ENCODE data around the gene TAS1R3. TPM values are rescaled to one million over a fixed set of nuclear protein-coding genes. Genes with fewer than 3 reads are reported as not detected.
A peak's percentile ranks its signal among the peaks of the same experiment; 100 is the strongest.

Gene TAS1R3
- total RNA-seq, 1 donor from 2014 or later = 0.32 TPM

DNA sequence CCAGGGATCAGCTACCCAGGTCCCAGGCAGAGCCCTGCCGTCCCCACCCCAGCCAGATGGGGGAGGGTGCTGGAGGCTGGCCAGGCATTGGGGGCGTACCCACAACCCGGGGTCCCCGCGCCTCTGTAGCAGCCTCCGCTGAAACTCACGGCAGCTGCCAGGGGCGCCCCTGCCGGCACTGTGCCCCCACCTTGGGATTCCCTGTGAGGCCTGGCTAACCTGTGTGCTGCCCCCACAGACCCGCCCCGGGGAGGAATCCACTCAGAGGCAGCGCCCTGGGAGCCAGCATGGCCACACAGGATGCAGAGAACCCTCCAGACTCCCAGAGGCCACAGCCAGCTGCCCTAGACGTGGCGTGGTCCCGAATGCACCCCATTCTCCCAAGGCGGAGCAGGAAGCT is 14.3 kb downstream of the TAS1R3 start:
- Mint-ChIP-seq H3K27me3 (ENCODE audit: low read depth) (no peaks in the 10 kb centered on the region), H3K9me3 (no peaks in the 10 kb centered on the region), H3K4me3 (ENCODE audit: low read depth) (no peak overlapping the region), H3K27ac (no peak overlapping the region), H3K36me3 (ENCODE audit: low read depth) (peaks cover 13% of the 10 kb centered on the region), H3K4me1 (ENCODE audit: low read depth) (peaks cover 5% of the 10 kb centered on the region)
- DNase-seq (ENCODE audit: low spot score) = no peak
- intact Hi-C loops (cut with micrococcal nuclease) = no loop called here

DNA sequence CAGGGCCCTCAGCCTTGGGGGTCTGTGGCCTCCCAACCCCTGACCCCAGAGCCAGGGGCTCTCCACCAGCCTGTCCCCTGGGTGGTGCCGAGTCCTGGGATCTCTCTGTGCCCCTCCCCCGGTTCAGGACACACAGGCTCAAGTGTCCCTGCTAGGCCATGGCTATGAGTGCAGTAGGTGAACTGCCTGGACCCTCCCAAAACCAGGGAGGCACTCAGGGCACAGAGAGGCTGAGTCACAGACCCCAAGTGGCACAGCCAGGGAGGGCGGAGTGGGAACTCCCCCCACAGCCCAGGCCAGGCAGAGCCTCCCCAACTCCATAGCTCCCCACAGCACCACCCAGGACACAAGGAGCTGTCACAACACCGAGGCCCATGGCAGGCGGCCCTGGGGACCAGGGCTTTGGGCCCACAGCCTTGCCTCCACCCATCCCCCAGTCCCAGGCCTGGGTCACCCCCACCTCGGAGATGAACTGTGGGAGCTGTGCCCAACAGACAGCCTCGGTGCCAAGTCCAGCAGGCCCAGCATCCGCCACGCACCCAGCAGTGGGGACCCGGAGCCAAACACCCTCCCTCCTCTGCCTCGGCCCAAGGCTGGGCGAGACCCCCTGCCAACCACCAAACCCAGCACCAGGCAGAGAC is 14.9 kb downstream of the TAS1R3 start:
- H3K36me3 Mint-ChIP-seq (ENCODE audit: low read depth) = peaks cover 7% of the 10 kb centered on the region
- DNase-seq (ENCODE audit: low spot score) = no peak
- H3K27ac Mint-ChIP-seq = no peak overlapping the region
- no peaks in the 10 kb centered on the region for H3K9me3 Mint-ChIP-seq
- no peaks in the 10 kb centered on the region for H3K27me3 Mint-ChIP-seq (ENCODE audit: low read depth)
- intact Hi-C loops (cut with micrococcal nuclease) = no loop called here
- H3K4me3 Mint-ChIP-seq (ENCODE audit: low read depth) = no peak overlapping the region
- H3K4me1 Mint-ChIP-seq (ENCODE audit: low read depth) = peaks cover 5% of the 10 kb centered on the region

DNA sequence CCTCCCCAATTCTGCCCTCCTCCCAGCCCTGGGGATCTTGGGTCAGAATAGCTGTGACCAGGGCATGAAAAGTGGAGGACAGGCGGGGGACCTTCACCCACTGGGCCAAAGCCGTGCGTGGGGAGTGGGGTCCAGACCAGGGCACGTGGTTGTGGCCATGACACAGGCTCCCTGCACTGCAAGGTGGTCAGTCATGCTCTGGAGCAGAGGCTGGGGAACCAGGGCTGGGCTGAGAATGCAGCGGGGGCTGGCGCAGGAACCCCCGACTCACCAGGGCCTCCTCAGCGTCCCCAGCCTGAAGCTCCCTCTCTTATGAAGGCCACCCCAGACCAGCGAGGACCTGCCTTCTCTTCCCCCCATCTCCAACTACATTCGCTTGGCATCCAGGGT is 15.4 kb downstream of the TAS1R3 start:
- Mint-ChIP-seq H3K27ac (no peak overlapping the region), H3K9me3 (no peaks in the 10 kb centered on the region), H3K4me3 (ENCODE audit: low read depth) (peak overlapping the region; percentile 47), H3K36me3 (ENCODE audit: low read depth) (peaks cover 3% of the 10 kb centered on the region), H3K27me3 (ENCODE audit: low read depth) (no peaks in the 10 kb centered on the region), H3K4me1 (ENCODE audit: low read depth) (peaks cover 5% of the 10 kb centered on the region)
- intact Hi-C loops (cut with micrococcal nuclease) = no loop called here
- no peak for DNase-seq (ENCODE audit: low spot score)

DNA sequence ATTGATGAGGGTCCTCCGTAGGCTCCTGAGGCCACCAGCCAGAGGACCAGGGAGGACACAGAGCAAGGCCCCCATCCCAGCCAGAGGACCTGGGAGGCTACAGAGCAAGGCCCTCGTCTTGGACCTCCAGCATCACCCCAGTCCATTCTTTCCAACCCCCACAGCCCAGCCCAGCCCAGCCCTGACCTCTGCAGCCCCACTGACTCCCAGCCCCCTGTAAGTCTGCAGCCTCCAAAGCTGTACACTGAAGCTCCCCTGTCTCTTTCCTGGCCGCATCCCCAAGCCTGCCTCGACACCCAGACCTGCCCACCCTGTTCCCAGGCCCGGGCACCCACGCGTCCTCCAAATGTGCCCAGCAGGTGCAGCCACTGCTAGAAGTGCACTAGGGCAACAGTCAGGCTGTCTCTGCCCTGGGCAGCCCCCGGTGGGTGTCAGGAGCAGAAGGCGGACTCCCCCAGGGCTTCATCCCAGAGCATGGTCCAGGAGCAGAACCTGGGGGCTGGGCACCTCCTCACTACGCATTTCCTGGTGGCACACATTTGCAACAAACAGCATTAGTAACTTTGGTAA is 16.0 kb downstream of the TAS1R3 start:
- H3K4me1 Mint-ChIP-seq (ENCODE audit: low read depth) = peaks cover 5% of the 10 kb centered on the region
- no peaks in the 10 kb centered on the region for H3K9me3 Mint-ChIP-seq
- H3K4me3 Mint-ChIP-seq (ENCODE audit: low read depth) = peak overlapping the region; percentile 47
- peaks cover 3% of the 10 kb centered on the region for H3K27me3 Mint-ChIP-seq (ENCODE audit: low read depth)
- no peak for DNase-seq (ENCODE audit: low spot score)
- H3K36me3 Mint-ChIP-seq (ENCODE audit: low read depth) = peaks cover 3% of the 10 kb centered on the region
- no peak overlapping the region for H3K27ac Mint-ChIP-seq
- intact Hi-C loops (cut with micrococcal nuclease) = no loop called here

DNA sequence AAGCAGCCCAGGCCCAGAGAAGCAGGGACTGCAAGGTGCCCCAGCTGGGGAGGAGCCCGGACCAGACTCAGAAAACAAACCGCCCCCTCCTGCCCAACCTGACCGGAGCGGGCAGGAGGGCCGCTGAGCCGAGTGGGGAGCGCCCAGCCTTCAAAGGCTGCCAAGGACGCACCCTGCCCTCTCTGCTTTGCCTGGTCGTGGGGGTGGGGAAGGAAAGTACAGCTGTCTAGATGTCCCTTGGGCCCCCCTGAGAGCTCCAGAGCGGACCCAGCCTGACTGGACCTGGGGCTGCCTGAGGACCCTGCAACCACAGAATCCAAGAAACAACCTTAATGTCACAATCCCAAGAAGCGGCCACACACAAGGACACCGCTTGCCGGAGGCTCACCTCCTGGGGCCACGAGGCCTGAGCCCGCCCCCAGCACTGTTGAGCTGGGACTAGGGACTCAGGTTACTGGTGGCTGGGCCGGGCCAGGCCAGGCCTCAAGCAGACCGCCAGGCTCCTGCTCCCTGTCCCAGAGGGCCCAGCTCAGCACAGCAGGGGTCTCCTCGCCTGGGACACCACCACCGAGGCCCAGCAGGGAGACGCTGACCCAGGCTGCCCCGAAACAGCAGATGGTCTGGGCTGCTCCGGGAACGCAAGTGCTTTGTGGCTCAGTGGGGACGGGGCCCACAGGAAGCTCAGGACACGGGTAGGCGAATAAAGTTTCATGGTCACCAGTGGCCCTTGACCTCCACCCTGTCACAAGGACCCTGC is 16.8 kb downstream of the TAS1R3 start:
- H3K27ac Mint-ChIP-seq = peak overlapping the region; percentile 28
- H3K4me1 Mint-ChIP-seq (ENCODE audit: low read depth) = peaks cover 5% of the 10 kb centered on the region
- H3K9me3 Mint-ChIP-seq = no peaks in the 10 kb centered on the region
- H3K27me3 Mint-ChIP-seq (ENCODE audit: low read depth) = peaks cover 10% of the 10 kb centered on the region
- intact Hi-C loops (cut with micrococcal nuclease) = loop anchor here (2.0 kb wide), 2 partner anchors 27 to 39 kb away; partner anchors contain the start of genes AURKAIP1 and PUSL1
- DNase-seq (ENCODE audit: low spot score) = no peak
- H3K36me3 Mint-ChIP-seq (ENCODE audit: low read depth) = peaks cover 1% of the 10 kb centered on the region
- peak overlapping the region; percentile 77 for H3K4me3 Mint-ChIP-seq (ENCODE audit: low read depth)

DNA sequence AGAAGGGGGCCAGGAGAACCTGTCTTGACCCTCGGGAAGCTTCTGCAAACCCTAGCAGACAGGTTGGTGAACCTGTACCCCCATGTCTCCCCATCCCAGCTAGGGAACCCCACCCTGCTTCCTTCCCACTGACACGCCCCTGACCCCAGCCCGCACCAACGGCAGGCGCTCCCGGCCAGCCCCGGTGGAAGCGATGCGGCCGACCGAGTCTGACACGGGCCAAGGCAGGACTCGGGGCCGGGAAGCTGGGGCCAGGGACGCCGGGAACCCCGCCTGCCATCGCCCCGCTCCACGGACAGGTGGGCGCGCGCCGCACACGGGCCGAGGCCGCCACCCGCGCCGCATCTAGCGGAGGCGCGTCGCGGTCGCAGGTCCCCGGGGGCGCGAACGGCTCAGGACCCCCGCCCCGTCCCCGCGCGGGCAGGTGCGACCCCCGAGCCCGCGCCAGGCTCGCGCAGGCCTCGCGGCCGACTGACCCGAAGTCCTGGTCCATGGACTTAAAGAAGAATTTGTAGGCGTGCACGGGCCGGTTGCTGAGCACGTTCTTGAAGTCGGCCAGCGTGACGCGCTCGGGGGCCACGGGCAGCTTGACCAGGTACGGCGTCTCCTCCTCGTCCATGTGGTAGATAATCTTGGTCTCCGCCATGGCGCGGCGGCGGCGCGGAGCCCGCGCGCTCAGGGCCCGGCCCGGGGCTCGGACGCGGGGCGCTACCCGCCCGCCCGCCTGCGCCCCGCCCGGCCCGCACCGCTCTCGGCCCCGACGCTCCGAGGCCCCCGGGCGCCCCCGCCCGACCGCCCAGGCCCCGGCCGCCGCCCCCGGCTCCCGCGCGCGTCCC is 17.6 kb downstream of the TAS1R3 start:
- Mint-ChIP-seq H3K27ac (peak overlapping the region; percentile 28), H3K36me3 (ENCODE audit: low read depth) (no peaks in the 10 kb centered on the region), H3K27me3 (ENCODE audit: low read depth) (peaks cover 14% of the 10 kb centered on the region), H3K9me3 (no peaks in the 10 kb centered on the region), H3K4me3 (ENCODE audit: low read depth) (peak overlapping the region; percentile 77), H3K4me1 (ENCODE audit: low read depth) (peaks cover 5% of the 10 kb centered on the region)
- DNase-seq (ENCODE audit: low spot score) = no peak
- intact Hi-C loops (cut with micrococcal nuclease) = loop anchor here (2.0 kb wide), 2 partner anchors 26 to 40 kb away; partner anchors contain the start of genes AURKAIP1 and PUSL1

DNA sequence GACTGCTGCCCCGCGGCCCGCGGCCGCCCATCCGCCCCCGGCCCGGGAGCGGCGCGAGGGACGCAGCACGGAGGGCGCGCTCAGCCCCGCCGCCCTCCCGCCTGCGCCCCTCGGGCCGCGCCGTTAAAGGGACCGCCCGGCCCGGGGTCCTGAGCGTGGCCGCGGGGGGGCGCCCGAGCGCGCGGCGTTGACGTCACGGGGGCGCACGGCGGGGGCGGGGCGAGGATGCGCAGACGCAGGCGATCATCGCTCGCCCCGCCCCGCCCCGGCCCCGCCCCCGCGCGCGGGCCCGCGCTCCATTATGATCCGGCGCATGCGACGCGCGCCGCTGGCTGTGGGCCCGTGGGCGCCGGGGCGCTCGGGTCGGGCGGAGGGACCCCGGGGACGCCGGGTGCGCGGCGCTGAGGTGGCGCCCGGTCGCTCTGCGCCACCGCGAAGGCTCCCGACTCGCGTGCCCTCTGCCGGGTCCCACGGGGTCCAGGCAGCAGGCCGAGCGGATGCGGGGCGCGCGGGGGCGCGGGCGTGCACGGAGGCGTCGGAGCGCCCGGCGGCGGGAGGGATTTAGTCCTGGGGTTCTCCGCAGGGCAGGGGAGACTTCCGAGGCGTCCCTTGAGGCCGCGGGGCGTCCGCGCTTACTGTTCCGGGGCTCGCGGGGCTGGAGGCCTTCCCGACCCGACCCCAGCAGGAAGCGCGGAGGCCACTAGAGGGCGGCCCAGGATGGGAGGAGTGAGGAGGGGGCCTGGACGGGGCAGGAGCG is 18.4 kb downstream of the TAS1R3 start, which contains the start of gene DVL1:
TSS of gene DVL1 (minus strand) at position 163 of the 757 bp plus-strand sequence. CDS start 353 bp downstream, outside the sequence.
- Mint-ChIP-seq H3K36me3 (ENCODE audit: low read depth) (no peaks in the 10 kb centered on the region), H3K4me1 (ENCODE audit: low read depth) (peaks cover 5% of the 10 kb centered on the region), H3K4me3 (ENCODE audit: low read depth) (peak within 1 kb of the TSS; percentile 77), H3K9me3 (no peaks in the 10 kb centered on the region), H3K27me3 (ENCODE audit: low read depth) (peaks cover 16% of the 10 kb centered on the region), H3K27ac (peak within 1 kb of the TSS; percentile 28)
- intact Hi-C loops (cut with micrococcal nuclease) = loop anchor here (2.0 kb wide), 2 partner anchors 25 to 41 kb away; partner anchors contain the start of genes AURKAIP1 and PUSL1
- DNase-seq (ENCODE audit: low spot score) = peak; percentile 62

DNA sequence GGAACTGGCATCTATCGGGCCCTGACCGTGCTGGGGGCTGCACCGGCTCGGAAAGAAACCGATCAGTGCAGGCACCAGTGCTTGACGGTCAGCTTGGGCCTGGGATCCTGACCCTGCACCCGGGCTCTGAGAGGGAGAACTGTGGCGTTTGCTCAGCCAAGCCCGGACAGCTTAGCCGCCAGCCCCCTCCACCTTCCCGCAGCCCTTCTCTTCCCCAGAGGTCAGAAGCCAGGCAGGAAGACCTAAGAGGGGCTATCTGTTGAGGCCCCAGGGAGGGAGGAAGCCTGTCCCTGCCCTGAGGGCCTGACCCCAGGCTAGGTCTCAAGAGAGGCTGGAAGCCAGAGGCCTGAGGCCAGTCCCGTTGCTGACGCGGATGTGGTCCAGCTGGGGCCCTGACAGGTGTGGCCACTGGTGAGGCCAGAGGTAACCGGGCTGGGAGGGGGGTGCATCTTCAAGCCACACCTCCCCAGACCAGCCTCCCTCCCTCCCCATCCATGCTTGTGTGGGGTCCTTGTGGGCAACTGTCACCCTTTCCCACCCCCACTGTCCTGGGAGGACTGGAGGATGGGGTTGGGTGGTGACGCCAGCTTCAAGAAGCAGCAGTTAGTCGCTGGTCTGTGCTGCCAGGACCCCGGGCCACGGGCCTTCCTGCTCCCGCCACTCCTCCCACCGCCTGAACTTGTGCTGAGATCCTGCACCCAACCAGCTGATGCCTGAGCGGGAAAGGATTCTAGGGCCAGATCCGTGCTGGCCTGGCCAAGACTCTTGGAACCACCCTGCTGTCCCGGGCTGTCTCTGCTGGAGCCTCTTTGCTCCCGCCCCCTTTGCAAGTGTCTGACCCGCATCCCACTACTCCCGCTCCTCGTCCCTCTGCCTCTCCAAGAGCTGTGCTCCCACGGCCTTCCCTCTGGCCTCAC is 20.7 kb downstream of the TAS1R3 start:
- peaks cover 16% of the 10 kb centered on the region for H3K27me3 Mint-ChIP-seq (ENCODE audit: low read depth)
- H3K27ac Mint-ChIP-seq = peak overlapping the region; percentile 34
- intact Hi-C loops (cut with micrococcal nuclease) = no loop called here
- H3K4me3 Mint-ChIP-seq (ENCODE audit: low read depth) = peak overlapping the region; percentile 67
- no peak for DNase-seq (ENCODE audit: low spot score)
- no peaks in the 10 kb centered on the region for H3K36me3 Mint-ChIP-seq (ENCODE audit: low read depth)
- H3K4me1 Mint-ChIP-seq (ENCODE audit: low read depth) = peaks cover 4% of the 10 kb centered on the region
- no peaks in the 10 kb centered on the region for H3K9me3 Mint-ChIP-seq

DNA sequence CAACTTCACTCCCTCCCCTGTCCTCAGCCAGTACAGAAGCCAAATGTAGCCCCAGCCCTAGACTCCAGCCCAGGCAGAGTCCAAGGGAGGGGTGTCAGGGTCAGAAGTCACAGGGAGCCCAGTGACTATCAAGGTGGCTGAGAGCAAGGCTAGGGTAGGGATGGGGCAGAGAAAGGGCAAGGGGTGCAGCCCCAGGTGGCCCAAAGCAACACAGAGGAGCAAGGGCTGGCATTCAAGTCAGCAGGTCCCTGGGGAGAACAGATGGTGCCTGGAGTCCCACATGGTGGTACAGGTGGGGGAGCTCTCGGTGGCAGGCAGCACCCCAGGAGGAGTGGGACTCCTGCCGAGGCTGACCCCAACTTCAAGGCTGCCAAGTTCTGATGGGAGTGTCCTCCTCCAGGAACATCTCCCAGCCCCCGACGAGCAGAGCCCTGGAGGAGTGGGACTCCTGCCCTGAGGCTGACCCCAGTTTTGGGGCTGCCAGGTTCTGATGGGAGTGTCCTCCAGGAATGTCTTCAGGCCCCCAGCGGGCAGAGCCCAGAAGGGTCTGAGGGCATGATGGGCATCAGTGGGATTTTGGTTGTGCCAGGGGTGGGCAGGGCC is 21.8 kb downstream of the TAS1R3 start:
- H3K4me1 Mint-ChIP-seq (ENCODE audit: low read depth) = no peaks in the 10 kb centered on the region
- intact Hi-C loops (cut with micrococcal nuclease) = no loop called here
- no peaks in the 10 kb centered on the region for H3K36me3 Mint-ChIP-seq (ENCODE audit: low read depth)
- DNase-seq (ENCODE audit: low spot score) = no peak
- no peaks in the 10 kb centered on the region for H3K9me3 Mint-ChIP-seq
- no peak overlapping the region for H3K4me3 Mint-ChIP-seq (ENCODE audit: low read depth)
- peak overlapping the region; percentile 31 for H3K27ac Mint-ChIP-seq
- peaks cover 21% of the 10 kb centered on the region for H3K27me3 Mint-ChIP-seq (ENCODE audit: low read depth)

DNA sequence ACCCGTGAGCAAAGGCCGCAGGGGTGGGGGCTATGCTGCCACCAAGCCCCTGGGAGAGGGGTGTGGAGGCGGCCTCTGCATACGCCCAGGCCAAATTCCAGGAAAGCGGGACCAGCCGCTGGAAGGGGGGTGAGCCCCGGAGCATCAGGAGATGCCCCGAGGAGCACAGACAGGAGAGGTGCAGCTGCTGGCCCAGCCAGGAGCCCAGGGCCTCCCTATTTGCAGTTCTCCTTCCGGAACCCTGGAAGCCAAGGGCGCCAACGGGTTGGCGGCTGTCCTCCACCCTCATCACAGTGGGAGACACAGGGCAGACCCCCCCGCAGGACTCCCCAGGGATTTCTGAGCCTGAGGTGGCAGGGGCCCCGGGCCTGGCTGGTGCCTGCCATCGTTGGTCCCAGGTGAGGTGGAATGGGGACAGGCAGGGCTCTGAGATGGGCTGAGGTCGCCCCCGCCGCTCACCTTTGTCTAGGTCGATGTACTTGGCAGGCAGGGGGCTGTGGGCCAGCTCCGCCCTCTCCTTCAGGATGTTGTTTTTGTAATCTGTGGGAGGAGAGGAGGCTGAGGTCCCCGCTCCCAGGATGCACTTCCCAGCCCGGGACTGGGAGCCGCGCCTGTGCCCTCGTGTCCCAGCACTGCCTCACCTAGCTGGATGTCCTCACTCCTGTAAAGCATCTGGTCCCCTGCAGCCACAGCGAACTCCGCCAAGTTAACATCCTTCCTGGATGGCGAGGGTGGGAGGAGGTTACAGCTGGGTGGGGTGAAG is 22.5 kb downstream of the TAS1R3 start:
- Mint-ChIP-seq H3K4me1 (ENCODE audit: low read depth) (no peaks in the 10 kb centered on the region), H3K9me3 (no peaks in the 10 kb centered on the region), H3K36me3 (ENCODE audit: low read depth) (no peaks in the 10 kb centered on the region), H3K27me3 (ENCODE audit: low read depth) (peaks cover 21% of the 10 kb centered on the region), H3K4me3 (ENCODE audit: low read depth) (peak overlapping the region; percentile 17), H3K27ac (no peak overlapping the region)
- intact Hi-C loops (cut with micrococcal nuclease) = no loop called here
- DNase-seq (ENCODE audit: low spot score) = no peak
